HG03066 (cell line): Measurements from ENCODE around the gene FLNB.

ENCODE experiments used
- ATAC-seq: cut with Tn5 transposase; IDR thresholded peaks from one replicate; pipeline ENCODE4 v1.9.1; 2021; ENCODE audit warnings: low read depth; ENCODE audit not compliant: unreplicated experiment

Gene FLNB

GRCh38 chr3:58154626-58155449, 146.6 kb downstream of the FLNB start:
- ATAC-seq = no peak

GRCh38 chr3:58155838-58156237, 147.6 kb downstream of the FLNB start:
- no peak for ATAC-seq

GRCh38 chr3:58157700-58158099, 149.5 kb downstream of the FLNB start:
- no peak for ATAC-seq

GRCh38 chr3:58158442-58159153, 150.4 kb downstream of the FLNB start:
- ATAC-seq = no peak

- ATAC-seq = no peak
Observed at GRCh38 chr3:58160399-58160798, 152.2 kb downstream of the FLNB start.

GRCh38 chr3:58161435-58162398, 153.5 kb downstream of the FLNB start:
- ATAC-seq = no peak

GRCh38 chr3:58163234-58163633, 155.0 kb downstream of the FLNB start:
- ATAC-seq = no peak

- no peak for ATAC-seq
Observed at GRCh38 chr3:58164199-58164879, 156.1 kb downstream of the FLNB start.

- ATAC-seq = no peak
Observed at GRCh38 chr3:58164906-58165821, 156.9 kb downstream of the FLNB start.

- no peak for ATAC-seq
Observed at GRCh38 chr3:58167431-58168351, 159.5 kb downstream of the FLNB start.

- ATAC-seq = no peak
Observed at GRCh38 chr3:58168498-58168897, 160.3 kb downstream of the FLNB start.

- ATAC-seq = no peak
Observed at GRCh38 chr3:58169371-58169770, 161.1 kb downstream of the FLNB start.

GRCh38 chr3:58170376-58170775, 162.2 kb downstream of the FLNB start:
- no peak for ATAC-seq

GRCh38 chr3:58171126-58171525, 162.9 kb downstream of the FLNB start:
- ATAC-seq = no peak

- no peak for ATAC-seq
Observed at GRCh38 chr3:58173029-58173668, 164.9 kb downstream of the FLNB start.

GRCh38 chr3:58173669-58174398, 165.6 kb downstream of the FLNB start:
- ATAC-seq = no peak

GRCh38 chr3:58175187-58175436, 166.9 kb downstream of the FLNB start:
- ATAC-seq = no peak
